Measurements from ENCODE around the gene SARDH. TPM values are rescaled to one million over a fixed set of nuclear protein-coding genes. Genes with fewer than 3 reads are reported as not detected.

Gene SARDH
- total RNA-seq, 4 donors from 2014 or later = 2.9 to 16.4 (median 5.9) TPM

DNA sequence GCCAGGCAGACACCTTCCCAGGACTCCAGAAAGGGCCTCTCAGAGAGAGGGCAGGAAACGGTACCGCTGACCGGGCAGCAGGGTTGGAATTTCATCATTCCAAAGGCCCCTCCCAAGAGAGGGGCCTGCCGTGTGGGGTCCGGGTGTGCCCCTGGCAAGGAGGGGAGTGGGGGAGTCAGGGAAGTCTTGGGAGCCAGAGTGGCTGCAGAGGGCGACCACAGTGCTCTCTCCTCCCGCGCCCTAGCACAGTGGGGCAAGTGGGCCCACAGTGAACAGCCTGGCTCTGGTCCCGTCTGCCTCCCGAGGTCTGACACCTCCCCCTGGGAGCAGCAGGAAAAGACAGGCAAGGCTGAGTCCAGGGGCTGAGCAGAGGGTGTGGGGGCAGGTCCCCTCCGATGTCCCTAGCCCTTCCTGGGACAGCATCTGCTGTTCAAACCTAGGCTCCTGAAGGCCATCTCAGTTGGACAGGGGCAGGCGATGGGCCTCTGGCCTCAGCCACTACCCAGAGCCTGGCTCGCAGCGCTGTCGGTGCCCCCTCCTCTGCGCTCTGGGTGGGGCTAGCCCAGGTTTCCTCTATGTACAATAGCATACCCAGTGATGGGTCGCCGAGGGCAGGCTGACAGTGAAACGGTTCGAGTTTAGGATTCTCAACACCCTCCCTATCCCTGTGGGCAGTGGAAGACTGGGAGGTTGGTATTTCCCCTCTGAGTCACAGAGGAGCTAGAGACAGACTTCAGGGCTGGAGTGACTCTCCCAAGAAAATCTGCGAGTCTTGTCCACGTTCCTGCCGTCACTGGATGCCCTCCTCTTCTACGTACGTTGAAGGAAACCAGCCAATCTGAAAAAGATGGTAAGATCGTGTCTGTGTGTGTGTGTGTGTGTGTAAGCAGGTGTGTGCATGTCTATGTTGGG, 25.4 kb upstream of the SARDH start:
- H3K36me3 ChIP-seq = peaks cover 0 to 72% (median 10%) of the 10 kb centered on the region in 3 donors
- no peak for DNase-seq (ENCODE audit: low spot score in 2 of 2)
- 82 to 84% methylated on average over 17 to 26 of the region's 26 CpGs for WGBS, 2 donors

DNA sequence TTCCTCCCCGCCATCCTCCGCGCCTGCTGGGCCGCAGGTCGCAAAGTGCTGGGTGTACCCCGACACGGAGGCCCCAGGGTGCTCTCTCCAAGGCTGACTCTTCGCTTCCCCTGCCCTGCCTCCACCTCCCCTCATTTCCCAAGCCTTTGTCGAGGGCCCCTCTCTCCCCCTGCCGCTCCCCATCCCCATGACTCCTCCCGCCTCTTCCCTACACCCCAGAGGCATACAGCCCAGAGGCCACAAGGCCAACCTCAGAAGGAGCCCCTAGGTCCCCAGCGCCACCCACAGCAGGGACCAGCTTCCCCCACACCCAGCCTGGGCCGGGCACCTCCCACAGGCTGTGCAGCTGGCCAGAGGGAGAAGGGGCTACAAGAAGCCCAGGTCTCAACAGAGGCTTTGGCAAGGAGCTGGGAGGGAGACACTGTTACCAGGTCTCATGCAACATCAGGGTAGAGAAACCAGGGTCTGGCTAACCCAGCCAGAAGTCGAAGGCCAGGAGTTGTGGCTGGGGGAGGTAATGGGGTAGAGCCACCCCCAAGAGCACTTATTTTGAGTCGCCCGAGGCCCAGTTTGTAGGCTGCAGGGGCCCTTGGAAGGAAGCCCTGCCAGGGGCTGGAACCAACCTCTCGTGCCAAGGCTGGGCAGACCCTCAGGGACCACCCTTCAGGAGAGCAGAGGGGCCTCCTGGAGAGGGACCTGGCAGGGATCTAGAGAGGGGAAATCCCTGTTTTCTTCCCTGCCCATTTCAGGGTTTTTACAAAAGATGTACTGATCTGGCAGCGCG, 24.5 kb upstream of the SARDH start:
- 90 to 92% methylated on average over 19 of the region's 19 CpGs for WGBS, 2 donors
- no peak for DNase-seq (ENCODE audit: low spot score in 2 of 2)
- H3K36me3 ChIP-seq = peaks cover 0 to 63% (median 2%) of the 10 kb centered on the region in 3 donors

More for the DNA sequence above, 25.4 kb upstream of the SARDH start:
- H3K27ac ChIP-seq = no peak overlapping the region
- H3K9me3 ChIP-seq = peaks cover 0 to 32% (median 6%) of the 10 kb centered on the region in 4 donors
- TF ChIP-seq CTCF (IDR thresholded peaks at IDR 0.05) = no peak
- no peak for TF ChIP-seq EP300 (IDR thresholded peaks at IDR 0.05)
- H3K27me3 ChIP-seq = no peaks in the 10 kb centered on the region
- H3K4me3 ChIP-seq = no peak overlapping the region
- H3K4me1 ChIP-seq = peaks cover 0 to 7% (median 0%) of the 10 kb centered on the region in 4 donors

DNA sequence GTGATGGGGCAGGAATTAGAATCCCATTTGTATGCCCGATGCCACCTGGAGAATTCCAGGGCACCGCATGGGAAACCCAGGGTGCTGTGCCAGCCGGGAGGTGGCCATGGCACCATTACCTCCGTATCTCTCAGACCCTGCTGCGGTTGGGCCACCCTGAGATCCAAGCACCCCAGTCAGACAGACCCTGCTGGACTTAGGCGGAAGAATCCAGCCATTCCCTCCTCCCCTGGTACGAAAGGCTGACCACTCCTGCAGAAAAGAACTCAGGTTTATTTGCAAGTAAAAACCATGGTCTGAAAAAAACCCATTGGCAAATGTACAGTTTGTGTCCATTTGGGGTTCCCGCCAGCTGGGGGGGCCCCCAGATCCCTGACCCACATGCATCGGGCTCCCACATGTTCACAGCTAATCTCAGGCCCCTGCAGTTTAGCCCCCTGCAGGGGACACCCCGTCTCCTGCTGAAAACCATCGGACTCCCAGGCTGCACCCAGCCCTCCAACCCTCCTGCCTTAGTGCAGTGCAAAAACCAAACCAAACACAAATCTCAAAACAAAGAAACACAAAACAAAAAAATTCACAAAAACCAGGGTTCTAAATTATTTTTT, 23.6 kb upstream of the SARDH start:
- H3K36me3 ChIP-seq = peaks cover 0 to 54% (median 0%) of the 10 kb centered on the region in 3 donors
- no peak overlapping the region for H3K4me3 ChIP-seq
- H3K4me1 ChIP-seq = peaks cover 0 to 7% (median 0%) of the 10 kb centered on the region in 4 donors
- H3K9me3 ChIP-seq = peaks cover 0 to 16% (median under 1%) of the 10 kb centered on the region in 4 donors
- 88 to 91% methylated on average over 11 of the region's 11 CpGs for WGBS, 2 donors
- no peaks in the 10 kb centered on the region for H3K27me3 ChIP-seq
- H3K27ac ChIP-seq = no peak overlapping the region
- DNase-seq (ENCODE audit: low spot score in 2 of 2) = no peak
- TF ChIP-seq CTCF (IDR thresholded peaks at IDR 0.05) (no peak), POLR2A (IDR thresholded peaks at IDR 0.05) (no peak), EP300 (IDR thresholded peaks at IDR 0.05) (no peak)

More for the DNA sequence above, 24.5 kb upstream of the SARDH start:
- Histone ChIP-seq H3K27ac (no peak overlapping the region), H3K27me3 (no peaks in the 10 kb centered on the region), H3K4me3 (no peak overlapping the region), H3K4me1 (peaks cover 0 to 7% (median 0%) of the 10 kb centered on the region in 4 donors), H3K9me3 (peaks cover 0 to 25% (median 5%) of the 10 kb centered on the region in 4 donors)
- TF ChIP-seq POLR2A (IDR thresholded peaks at IDR 0.05) = no peak
- TF ChIP-seq CTCF (IDR thresholded peaks at IDR 0.05) = no peak
- no peak for TF ChIP-seq EP300 (IDR thresholded peaks at IDR 0.05)

DNA sequence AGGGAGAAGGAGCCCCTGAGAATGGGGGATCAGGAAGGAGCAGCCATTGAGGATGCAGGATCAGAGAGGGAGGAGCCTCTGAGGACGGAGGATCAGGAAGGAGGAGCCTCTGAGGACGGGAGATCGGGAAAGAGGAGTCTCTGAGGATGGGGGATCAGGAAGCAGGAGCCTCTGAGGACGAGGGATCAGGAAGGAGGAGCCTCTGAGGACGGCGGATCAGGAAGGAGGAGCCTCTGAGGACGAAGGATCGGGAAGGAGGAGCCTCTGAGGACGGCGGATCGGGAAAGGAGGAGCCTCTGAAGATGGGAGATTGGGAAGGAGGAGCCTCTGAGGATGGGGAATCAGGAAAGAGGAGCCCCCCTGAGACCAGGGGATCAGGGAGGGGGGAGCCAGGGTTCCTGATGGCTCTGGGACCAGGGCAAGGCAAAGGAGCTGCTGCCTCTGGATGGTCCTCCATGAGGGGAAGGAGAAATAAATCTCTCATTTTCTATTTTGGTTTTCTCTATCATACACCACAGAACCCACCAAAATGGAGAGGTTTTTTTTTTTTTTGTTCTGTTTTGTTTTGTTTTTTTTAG, 22.6 kb upstream of the SARDH start:
- peaks cover 0 to 45% (median 0%) of the 10 kb centered on the region in 3 donors for H3K36me3 ChIP-seq
- peaks cover 0 to 13% (median 0%) of the 10 kb centered on the region in 4 donors for H3K9me3 ChIP-seq
- no peaks in the 10 kb centered on the region for H3K27me3 ChIP-seq
- TF ChIP-seq CTCF (IDR thresholded peaks at IDR 0.05) (no peak), EP300 (IDR thresholded peaks at IDR 0.05) (no peak), POLR2A (IDR thresholded peaks at IDR 0.05) (no peak)
- DNase-seq (ENCODE audit: low spot score in 2 of 2) = no peak
- H3K27ac ChIP-seq = no peak overlapping the region
- H3K4me1 ChIP-seq = peaks cover 0 to 7% (median 0%) of the 10 kb centered on the region in 4 donors
- no peak overlapping the region for H3K4me3 ChIP-seq
- WGBS, 2 donors = 90 to 93% methylated on average over 11 of the region's 11 CpGs

All from tibial nerve (tissue), 4 donors.